Non-pigmented ciliary epithelial cell (primary cell): ENCODE measurements around the gene ARHGAP4.

ENCODE experiments used
- DNase-seq: peaks from one replicate; pipeline ENCODE4 v3.0.0-alpha.2; 2010; ENCODE audit warnings: low read depth

Gene ARHGAP4

DNA sequence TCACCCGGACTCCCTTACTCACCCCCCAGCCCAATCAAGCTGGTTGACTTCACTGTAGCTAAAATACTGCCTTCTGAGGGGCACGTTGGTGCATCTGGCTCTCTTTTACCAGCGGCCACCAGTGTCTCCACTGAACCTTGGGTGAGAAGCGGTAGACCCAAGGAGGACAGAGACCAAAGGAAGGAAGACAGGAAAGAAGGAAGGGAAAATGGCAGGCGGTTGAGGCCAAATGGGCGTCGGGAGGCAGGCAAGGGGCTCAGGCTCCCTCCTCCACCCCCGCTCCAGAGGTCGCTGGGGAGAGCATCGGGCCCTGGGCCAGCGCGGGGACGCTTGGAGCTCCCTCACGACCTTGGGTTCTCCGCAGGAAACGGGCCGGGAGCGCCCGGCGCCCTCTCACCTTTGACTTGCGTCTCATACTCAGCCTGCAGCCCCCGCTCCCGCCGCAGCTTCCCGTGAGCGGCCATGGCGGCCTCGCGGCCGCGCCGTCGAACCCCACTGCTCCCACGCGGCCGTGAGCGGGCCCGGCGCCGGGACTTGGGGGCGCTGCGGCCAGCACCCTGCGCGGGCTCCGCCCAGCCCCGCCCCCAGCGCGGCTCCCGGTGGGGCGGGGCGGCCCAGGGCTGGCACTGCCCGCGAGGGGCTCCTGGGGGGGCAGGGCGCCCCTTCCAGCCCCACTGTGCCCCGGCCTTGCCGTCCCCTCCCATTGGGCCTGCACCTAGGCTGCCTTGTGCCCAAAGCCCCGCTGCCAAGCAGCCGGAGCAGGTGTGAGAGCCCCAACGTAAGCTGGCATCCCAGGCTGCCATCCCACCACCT lies at the start of gene ARHGAP4:
Gene ARHGAP4, minus strand, starts transcription at position 526 of the 813 bp plus-strand sequence. Its CDS starts 62 bp downstream, at position 464.
- DNase-seq: no peak

DNA sequence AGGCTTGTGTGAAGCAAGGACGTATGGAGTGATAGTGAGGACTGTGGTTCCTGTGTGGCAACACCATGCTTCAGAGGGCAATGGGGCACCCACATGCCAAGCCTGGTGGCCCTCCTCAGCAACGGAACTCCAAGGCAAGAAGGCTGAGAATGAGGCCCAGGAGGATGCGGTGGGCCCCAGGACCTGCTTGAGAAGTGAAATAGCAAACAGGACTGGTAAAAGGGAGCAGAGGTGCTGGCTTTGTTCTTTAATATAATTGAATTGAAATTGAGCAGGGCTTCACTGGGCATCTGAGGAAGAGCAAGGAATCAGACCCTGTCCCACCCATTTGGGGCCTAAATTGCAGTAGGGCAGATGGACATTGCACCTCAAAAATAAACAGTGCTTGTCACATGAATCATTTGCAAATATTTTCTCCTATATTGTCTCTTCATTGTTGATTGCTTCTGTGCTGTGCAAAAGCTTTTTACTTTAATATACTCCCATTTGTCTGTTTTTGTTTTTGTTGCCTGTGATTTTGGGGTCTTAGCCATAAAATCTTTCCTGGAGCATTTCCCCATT lies 48.7 kb upstream of the ARHGAP4 start:
- no peak for DNase-seq

DNA sequence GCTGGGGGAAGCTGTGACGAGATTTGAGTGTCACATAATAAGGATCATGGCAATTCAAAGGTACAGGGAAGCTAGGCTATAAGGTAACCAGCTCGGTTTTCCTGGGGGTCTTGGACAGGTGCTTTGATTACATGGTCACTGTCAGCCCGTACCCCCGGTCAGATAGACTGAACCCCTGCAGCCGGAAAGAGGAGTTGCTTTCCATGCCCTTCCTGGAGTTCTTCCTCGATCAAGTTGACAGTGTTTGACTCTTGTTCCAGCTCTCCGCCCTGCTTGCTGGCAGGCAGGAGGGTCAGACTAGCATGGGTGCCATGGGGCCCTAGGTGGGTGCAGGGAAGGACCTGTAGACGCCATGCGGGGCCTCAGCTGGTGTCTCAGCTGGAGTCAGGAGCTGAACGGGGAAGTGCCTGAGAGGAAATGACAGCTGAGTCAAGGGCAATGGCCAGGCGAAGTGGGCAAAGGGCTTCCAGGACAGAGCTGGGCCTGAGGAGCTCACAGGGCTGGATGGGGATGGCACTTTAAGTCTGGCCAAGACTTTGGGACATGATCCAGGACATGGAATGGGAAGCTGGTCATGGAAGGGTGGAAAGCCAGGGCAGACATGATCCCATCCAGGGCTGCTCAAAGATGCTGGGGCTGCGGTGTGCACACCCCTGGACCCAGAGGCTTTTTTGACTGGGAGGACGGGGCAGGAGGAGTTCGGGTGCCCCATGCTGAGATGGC lies 48.1 kb upstream of the ARHGAP4 start:
- DNase-seq: no peak

DNA sequence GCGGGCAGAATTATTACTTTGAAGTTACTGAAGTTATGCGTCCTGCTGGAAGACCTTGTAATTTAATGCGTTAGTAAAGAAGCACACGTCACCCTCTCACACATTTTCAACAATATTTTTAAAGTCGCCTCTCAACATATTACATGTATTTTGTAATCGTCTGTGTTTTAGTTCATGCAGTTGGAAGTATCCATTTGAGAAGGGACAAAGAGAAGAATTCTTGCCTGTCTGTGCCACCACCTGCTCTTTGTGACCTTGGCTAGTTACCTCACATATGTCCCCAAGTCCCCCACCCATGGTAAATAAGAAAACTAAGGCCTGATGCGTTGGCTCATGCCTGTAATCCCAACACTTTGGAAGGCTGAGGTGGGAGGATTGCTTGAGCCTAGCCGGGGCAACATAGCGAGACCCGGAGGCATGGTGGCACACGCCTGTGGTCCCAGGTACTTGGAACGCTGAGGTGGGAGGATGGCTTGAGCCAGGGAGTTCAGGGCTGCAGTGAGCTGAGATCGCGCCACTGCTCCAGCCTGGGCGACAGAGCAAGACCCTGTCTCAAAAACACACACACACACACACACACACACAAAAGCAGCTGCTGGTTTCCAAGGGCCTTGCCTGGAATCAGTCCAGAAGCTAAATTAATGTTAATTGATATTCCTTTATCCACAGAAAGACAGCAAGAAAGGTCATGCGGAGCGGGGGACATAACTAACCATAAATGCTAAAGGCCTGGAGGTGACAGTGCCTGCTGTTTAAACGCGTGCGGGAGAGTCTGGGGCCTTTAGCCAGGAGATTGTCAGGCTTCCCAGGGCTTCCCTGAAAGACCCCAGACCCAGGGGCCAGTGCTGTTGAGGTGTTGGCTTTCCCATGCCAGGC lies 47.3 kb upstream of the ARHGAP4 start:
- no peak for DNase-seq

DNA sequence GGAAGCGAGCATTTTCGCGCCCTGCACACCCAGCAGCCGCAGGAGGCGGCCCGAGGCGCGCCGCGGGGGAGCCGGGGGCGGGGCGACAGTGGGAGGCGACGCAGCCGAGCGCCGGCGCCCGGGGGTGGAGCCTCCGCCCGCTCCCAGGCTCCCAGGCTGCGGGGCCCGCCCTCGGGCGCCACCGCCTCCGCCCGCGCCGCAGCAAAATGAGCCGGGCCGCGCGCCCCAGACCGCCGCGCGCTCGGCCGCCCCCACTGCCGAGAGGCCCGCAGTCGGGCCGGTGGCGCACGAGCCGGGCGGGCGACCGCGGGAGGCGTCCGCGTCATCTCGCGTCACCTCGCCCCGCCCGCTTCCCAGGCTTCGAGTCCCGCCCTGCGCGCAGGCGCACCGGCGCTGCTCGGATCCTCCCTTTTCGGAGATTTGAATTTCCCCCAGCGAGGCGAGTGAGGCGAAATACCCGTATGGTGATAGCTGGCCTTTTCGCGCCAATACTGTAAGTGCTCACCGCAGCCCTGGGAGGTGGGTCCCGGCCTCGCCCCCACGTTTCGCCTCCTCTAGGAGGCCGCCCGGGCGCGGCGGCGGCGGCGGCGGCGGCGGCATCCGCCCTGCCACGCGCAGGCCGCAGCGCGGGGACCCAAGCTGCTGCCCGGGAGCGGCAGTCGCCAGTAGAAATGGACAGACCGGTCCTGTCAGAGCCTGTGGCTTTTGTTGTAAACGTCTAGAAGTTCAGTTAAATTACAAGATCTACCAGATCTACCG lies 46.5 kb upstream of the ARHGAP4 start, which contains the start of gene TMEM187:
Gene TMEM187, plus strand, starts transcription at position 387 of the 759 bp plus-strand sequence. CDS start 9,309 bp downstream, outside the sequence.
- no peak for DNase-seq

DNA sequence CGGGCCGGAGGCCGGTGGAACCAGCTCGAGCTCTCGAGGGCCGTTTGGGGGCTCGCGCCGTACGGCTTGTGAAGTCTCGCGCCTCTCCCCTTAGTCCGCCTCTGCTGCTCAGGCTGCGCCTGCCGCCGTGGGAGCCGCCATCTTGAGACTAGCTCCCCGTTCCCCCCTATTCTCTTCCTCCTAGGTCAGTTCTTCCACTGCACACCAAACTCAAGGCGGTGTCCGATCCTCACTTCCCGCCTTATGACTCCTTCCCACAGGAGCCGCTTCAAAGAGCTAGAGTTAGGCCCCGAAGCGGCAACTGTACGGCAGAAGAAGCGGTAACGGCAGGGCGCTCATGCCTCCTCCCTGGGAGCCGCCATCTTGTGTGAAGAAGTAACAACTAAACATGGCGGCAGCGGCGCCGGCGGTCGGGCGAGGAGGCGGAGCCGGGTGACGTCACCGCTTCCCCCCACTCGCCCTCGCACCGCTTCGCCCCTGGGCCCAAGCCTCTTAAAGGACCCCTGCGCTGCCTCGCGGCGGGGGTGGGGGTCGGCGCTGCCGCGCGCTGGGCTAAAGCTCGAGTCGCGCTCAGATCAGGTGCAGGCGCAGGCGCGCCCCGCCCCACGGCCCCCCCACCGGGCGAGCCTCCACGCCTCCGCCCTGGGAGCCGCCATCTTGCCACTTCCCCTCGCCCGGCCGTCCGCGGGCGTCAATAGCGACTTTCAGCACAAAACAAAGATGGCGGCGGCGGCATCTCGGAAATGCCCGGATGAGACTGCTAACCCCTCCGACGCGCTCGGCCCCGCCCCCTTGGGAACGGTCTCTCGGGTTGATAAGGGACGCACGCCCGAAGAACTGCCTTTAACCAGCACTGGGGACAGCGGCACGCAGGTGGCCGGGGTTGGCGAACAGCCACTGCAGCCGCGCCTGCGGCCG lies 45.6 kb upstream of the ARHGAP4 start, which contains the start of gene HCFC1:
Gene HCFC1, minus strand, starts transcription at position 369 of the 918 bp plus-strand sequence. CDS start 978 bp downstream, outside the sequence.
- no peak for DNase-seq

DNA sequence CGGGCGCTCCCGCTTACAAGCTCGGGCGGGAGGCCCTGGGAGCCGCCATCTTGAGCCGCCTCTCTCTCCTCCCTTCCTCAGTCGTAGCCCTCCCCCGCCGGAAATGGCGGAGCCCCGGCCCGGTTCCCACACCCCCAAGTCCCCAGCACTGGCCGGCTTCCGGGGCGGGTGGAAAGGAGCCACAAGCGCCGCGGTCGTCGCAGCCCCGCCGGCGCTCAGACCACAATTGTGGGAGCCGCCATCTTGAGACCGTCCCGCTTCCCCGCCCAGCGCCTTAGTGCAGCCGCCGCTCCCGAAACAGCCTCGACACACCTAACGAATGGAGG lies 45.0 kb upstream of the ARHGAP4 start:
- DNase-seq: no peak

DNA sequence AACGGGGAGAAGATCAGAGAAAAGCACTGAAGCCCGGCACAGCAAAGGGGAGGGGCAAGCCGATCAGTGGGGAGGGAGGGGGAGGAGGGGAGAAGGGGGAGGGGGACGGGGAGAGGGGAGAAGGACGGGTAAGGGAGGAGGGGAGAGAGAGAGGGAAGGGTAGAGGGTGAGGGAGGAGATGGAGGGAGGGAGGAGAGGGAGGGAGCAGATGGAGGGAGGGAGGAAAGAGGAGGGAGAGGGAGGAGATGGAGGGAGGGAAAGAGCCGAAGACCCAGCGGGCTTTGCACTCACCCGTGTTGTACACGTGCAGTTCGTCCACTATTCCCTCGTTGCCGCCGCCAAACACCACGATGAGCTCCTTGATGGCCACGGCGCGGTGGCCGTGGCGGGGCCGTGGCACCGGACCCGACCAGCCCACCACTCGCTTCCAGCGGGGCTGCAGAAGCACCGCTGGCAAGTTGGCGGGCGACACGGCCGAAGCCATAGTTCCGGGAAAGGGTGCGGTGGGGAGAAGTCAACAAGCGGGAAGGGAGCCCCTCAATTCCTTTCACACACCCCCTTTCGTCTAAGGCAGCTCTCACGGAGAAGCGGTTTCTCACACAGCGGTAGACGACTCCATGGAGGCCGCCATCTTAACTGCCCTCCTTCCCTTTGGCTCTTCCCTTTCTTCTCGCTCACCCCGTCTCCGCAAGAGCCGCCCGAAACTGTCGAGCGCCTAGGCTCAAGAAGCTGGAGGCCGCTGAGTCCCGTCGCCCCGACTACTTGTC lies 44.5 kb upstream of the ARHGAP4 start:
- no peak for DNase-seq

DNA sequence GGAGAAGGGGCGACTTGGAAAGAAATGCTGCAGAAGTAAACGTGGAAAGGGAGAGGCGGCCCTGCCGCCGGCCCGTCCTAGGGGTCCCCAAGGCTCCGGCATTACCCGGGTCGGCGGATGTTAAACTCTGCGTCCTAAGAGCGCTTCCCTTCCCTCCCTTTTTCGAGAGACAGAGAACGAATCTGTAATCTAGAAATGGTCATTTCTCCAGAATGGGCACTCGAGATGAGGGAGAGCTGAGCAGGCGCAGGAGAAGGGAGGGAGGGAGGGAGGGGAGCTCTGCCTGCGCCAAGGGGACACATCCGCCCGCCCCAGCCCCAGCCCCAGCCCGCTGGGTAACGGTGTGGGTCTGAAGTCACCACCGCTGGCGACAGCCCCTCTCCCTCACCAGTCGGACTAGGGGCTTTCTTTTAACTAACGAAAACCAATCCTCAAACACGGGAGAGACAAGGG lies 43.9 kb upstream of the ARHGAP4 start:
- DNase-seq: no peak

DNA sequence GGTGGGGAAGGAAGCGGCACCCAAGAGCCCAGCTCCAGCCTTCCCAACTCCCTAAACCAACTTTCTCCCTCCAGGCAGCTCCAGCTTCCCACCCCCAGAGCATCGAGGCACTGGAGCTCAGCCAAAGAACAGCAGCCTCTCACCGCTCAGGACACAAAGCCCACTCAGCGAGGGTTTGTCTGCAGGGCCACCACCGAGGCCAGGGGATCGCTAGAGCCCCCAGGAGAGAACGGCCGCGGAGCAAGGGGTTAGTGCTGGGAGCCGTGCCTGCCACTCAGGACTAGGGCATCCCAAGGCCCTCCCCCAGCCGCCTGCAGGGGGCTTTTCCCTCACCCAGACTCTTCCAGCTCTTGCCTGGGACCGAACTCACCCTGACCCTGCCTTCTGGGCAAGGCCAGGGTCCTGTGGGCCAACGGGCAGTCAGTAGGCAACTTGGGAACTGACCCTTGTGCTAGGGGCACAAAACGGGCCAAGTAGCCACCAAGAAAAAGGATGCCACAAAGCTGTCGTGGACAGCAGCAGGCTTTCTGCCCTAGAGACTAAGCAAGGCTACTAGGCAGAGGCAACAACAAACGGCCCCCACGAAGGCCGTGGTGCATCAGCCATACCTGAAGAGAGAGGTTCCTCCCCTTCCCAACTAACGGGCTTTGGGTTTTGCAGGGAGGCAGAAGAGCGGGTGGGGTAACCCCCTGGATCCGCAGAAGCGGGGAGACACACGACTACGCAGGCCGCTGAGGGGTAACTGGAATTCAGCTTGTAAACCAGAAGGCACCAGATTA lies 43.2 kb upstream of the ARHGAP4 start:
- DNase-seq: no peak

DNA sequence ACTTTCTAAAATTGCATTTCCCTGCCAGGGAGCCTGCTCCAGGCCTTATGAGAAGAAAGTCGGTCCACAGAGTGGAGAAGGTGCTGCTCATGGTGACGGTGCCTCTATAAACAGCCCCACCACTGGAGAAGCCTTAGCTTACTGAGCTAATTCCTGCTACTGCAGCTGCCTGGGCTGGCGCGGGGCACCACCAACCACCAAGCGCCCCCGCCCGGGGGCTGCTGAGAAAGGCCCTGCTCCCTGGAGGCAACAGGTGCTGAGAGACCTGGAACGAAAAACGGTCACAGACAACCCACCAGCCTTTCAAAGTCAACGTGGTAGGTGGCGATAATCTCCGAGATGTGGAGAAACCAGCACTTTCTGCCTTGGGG lies 42.7 kb upstream of the ARHGAP4 start:
- DNase-seq: no peak

DNA sequence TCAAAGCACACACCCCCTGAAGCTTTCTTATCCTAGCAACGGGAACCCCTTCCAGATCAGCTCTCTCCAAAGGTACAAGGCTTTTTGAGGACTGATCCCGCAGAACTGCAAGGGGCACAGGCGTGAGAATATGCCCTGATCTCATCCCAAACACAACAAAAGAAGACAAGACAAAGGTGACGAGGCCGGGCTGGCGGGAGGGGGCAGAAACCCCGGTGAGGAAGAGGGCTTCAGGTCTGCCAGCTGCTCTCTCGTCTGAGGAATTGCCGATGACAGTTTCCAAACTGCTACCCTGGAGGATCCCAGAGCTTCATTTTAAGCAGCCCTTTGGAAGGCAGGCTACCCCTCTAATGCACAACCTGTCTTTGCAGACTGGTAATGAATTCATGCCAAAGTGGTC lies 42.2 kb upstream of the ARHGAP4 start:
- no peak for DNase-seq

DNA sequence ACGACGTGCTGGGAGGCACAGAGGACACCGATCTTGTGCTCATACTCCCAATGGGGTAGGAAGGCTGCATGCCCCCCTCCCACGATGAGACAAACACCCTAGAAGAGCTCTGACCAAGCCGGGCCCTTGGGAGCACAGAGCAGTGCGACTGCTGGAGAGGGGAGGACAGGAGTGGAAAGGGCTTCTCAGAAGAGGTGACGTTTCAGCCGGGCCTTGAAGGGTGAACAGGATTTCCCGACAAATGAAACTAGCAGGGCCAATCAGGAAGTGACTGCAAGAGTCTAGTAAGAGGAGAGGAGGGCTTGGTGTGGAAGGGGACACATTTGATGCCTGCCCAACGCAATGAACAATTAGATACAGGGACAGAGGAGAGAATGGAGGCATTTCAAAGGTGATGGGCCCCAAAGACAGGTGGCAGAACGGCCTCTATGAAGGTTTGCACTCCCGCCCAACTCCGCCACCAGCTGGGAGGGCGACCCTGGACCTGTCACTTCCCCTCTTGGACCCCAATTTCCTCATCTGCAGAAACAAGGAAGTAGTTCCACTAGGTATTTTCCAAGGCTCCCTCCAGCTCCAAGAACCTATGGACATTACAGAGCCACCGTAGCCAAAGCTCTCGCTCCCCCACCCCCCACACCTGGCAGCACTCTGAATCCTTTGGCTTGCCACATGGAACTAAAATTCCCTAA lies 41.6 kb upstream of the ARHGAP4 start:
- no peak for DNase-seq

DNA sequence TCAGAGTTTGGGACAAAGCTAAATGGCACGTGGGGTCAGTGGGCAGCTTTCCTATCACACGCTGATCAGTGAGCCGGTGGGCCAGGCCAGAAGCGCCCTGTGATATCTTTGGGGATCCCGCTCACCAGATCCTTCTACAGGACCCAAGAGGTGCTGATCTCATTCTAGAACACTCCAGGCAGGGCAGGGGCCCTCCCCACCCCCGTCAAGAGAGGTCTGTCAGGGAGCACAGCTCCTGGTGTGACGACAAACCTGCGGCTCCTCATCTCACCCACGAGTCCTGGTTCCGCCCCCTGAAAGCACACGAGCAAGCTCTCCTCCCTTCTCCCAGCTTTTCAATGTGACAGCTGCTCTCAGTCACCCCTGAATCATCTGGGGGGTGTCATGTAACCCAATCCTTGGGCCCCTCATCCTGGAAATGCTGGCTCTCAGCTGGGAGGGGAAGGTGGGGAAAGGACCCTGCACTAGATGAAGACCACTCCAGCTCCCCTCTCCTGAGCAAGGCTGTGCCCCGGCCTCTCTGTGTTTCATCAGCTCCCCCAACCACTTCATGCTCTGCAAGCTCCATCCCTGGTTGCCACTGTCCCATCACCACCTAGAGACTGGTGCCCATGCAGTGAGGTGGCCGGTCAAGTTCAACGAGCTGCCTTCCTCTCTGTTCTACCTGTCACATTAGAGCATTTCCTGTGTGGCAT lies 40.9 kb upstream of the ARHGAP4 start:
- DNase-seq: no peak

DNA sequence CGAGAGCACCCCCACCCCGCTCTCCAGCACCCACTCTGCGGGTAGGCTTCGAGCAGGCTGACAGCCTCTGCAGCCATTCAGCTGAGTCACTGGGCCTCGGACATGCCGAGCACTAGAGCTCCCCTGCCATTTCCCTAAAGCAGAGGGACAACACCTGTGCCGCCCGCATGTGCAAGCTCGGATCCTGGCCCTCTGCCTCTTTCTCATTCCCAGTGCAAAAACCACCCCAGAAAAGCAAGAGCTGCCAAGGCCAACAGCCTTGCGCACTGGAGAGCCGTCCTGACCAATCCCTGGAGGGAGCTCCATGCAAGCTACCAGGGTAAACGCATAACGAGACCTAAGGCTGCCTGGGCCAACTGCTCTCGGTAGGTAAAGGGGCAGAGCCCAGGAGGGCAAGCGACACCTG lies 40.2 kb upstream of the ARHGAP4 start:
- no peak for DNase-seq

DNA sequence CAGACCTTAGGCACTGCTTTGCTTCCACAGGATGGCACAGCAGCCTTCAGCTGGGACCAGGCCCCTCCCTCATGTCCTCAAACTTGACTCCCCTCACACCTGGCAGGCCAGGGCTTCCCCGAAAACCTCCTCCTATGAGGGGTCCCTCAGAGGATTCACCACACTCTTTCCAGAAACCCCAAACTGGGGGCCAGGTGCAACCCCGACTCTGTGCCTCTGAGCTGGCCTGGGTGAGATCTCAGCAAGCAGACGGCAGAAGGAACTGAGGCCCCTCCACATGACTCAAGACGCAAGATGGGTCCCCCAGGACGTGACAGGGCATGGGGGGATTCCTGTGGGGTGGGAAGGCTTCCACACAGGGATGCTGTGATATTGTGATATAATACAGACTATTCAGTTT lies 39.3 kb upstream of the ARHGAP4 start:
- DNase-seq: no peak

DNA sequence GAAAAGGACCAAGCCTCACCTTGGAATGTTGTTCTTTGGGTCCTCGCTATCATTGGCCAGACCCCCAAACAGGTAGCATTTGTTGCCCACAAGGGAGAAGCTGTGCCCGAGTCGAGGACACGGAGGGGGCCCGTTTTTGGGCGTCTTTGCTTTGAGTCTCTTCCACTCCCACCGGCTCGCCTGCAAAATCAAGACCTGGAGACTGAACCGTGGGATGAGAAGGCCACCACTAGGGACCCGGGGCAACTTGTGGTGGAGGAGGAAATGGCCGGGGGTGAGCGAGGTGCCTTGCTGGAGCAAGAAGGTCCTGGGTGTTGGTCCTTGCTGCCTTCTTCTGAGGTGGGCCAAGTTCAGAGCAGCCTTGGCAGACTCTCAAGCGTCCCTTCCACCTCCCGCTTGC lies 38.0 kb upstream of the ARHGAP4 start:
- DNase-seq: no peak
